ACHN (cell line): Measurements from ENCODE around the gene TSPAN19.
"Not testable (repeated sequence)": the region's sequence is repeated elsewhere in the genome, so short reads cannot be mapped to it uniquely, and the experiment has no call there.

Experiments used
- DNase-seq: peaks from one replicate; pipeline ENCODE4 v3.0.0-alpha.2; 2015
- in situ Hi-C: cut with HindIII; loops from 2 replicates; pipeline ENCODE4 v1.10.0; 2017; ENCODE audit warnings: low sequenced_read_pairs, low pct_ligation_motif_present, low pct_unique_long_range_greater_than_20kb

TSPAN19 gene

GRCh38 chr12:85005615-85006014 is 30.5 kb downstream of the TSPAN19 start:
- no peak for DNase-seq
- in situ Hi-C loops: no loop called here

GRCh38 chr12:85005047-85005446 is 31.0 kb downstream of the TSPAN19 start:
- DNase-seq, in situ Hi-C loops: not testable (repeated sequence)

GRCh38 chr12:85004204-85004603 is 31.9 kb downstream of the TSPAN19 start:
- in situ Hi-C loops: no loop called here
- no peak for DNase-seq

- in situ Hi-C loops: no loop called here
- DNase-seq: no peak
Observed at GRCh38 chr12:85002778-85003296, 33.2 kb downstream of the TSPAN19 start.

GRCh38 chr12:85000729-85001128 is 35.3 kb downstream of the TSPAN19 start:
- no peak for DNase-seq
- in situ Hi-C loops: no loop called here

- in situ Hi-C loops: no loop called here
- no peak for DNase-seq
Observed at GRCh38 chr12:84998341-84998740, 37.7 kb downstream of the TSPAN19 start.

GRCh38 chr12:84996759-84997158 is 39.3 kb downstream of the TSPAN19 start:
- no peak for DNase-seq
- in situ Hi-C loops: no loop called here

GRCh38 chr12:84995641-84996040 is 40.4 kb downstream of the TSPAN19 start:
- in situ Hi-C loops: no loop called here
- DNase-seq: no peak

GRCh38 chr12:84994426-84994825 is 41.7 kb downstream of the TSPAN19 start:
- DNase-seq: no peak
- in situ Hi-C loops: no loop called here

GRCh38 chr12:84986586-84986985 is 49.5 kb downstream of the TSPAN19 start:
- no peak for DNase-seq
- in situ Hi-C loops: no loop called here

GRCh38 chr12:84986117-84986516 is 50.0 kb downstream of the TSPAN19 start:
- in situ Hi-C loops: no loop called here
- no peak for DNase-seq

- in situ Hi-C loops: no loop called here
- DNase-seq: no peak
Observed at GRCh38 chr12:84983289-84983688, 52.8 kb downstream of the TSPAN19 start.

- in situ Hi-C loops: no loop called here
Observed at GRCh38 chr12:84982888-84983287, 53.2 kb downstream of the TSPAN19 start.

GRCh38 chr12:84978921-84979320 is 57.2 kb downstream of the TSPAN19 start:
- no peak for DNase-seq
- in situ Hi-C loops: no loop called here

More at GRCh38 chr12:84982888-84983287, 53.2 kb downstream of the TSPAN19 start:
- no peak for DNase-seq

GRCh38 chr12:84976133-84976532 is 59.9 kb downstream of the TSPAN19 start:
- no peak for DNase-seq
- in situ Hi-C loops: no loop called here

- no peak for DNase-seq
- in situ Hi-C loops: no loop called here
Observed at GRCh38 chr12:84974155-84974815, 61.8 kb downstream of the TSPAN19 start.

- no peak for DNase-seq
- in situ Hi-C loops: no loop called here
Observed at GRCh38 chr12:84973026-84973425, 63.1 kb downstream of the TSPAN19 start.

- no peak for DNase-seq
- in situ Hi-C loops: no loop called here
Observed at GRCh38 chr12:84969226-84969625, 66.9 kb downstream of the TSPAN19 start.
